GM18517 (cell line): ENCODE results near the gene HTRA3.

Experiments used
- ATAC-seq: cut with Tn5 transposase; IDR thresholded peaks from one replicate; pipeline ENCODE4 v1.9.1; 2021; ENCODE audit warnings: mild to moderate bottlenecking, moderate library complexity; ENCODE audit not compliant: unreplicated experiment

The HTRA3 gene

DNA sequence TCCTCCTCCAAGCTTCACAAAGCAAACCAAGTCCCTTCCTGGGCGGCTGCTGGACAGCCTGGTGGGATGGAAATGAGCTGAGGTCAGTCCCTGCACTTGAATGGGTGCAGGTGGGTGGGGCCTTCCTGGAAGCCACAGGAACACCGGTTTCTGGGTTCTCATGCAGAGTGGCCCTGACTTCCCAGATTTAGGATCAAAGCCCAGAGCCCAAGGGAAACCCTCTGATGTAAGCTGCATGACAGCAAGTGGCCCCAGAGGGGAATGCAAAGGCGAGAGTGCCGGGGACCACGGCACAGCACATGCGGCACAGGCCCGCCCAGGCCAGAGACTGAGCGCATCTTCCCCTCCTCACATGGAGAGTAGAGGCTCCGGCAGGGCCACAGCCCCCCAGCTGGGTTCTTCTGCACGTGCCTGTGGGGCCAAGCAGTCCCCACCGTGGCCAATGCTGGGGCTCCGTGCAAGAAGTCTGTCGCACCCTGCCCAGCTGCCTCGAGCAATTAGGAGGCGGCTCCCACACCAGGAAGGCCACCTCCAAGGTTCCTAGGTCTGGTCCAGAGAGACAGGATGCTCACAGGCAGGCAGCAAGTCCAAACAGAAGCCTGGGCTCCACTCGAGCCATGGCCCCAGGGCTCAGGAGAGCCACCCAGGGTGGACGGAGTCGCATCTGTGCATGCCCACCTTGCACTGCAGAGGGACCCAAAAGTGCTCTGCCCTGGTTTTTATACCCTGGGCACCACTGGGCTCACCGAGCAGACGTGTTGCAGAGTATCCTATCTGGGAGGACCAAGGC lies 83.0 kb downstream of the HTRA3 start:
- no peak for ATAC-seq

DNA sequence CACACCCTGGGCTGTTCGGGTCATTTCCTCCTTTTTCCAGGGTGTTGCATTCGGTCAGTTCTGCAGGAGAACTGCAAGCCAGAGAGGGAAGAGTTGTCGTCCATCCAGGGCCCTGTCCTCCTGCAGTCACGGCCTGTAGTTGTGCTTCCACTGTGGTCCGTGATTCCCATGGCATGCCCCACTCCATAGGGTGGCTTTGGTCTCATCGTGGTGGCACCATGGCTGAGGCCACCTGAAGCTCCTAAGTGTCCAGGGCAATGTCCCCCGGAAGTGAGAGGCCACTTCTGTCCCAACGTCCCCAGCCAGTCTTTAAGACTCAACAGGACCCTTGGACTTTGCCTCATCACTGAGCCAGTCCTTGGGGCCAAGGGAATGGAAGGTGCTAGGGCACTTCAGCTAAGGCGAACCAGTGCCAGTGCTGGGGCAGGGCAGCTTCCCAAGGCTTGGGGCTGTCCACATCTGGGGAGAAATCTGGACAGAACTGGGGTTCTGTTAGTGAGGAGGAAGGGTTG lies 83.7 kb downstream of the HTRA3 start:
- no peak for ATAC-seq

DNA sequence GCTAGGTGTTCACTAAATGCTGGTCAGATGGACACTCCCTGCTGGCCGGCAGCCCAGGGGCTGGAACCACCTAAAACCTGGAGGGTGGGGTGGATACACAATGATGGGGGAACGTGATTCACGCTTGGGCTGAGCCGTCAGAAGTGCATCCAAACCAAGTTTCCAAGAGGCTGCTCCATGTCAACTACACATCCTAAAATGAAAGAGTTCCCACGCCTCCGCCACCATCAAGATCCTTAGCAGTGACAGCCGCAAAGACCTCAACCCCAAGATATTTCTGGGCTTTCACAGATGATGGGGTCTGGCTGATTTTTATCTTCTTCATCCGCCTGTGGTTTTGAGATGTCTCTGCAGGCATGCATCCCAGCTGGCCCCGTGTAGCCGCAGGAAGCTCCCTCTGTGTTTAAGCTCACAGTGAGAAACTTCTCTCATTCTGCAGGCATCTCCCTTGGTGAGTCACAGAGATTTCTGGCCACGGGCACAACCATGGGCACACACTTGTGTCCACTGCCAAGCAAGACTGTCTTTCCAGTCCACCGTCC lies 84.4 kb downstream of the HTRA3 start:
- ATAC-seq: no peak

DNA sequence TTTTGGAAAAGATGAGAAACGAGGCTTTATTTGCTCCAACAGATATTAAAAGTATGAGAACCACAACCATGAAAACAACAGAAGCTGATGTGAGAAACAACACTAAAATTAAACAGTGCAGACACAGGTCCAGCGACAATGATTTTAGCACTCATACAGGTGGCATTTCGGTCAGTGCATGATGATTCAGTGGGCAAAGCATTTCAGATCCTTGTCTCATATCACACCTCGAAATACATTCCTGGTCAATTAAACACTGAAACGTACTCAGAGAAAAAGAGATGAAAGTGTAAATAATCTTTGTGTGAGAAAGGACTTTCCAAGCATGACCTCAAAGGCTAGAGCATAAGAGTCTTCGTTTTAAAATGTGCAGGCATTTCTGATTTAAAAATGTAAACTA lies 85.8 kb downstream of the HTRA3 start:
- ATAC-seq: no peak

DNA sequence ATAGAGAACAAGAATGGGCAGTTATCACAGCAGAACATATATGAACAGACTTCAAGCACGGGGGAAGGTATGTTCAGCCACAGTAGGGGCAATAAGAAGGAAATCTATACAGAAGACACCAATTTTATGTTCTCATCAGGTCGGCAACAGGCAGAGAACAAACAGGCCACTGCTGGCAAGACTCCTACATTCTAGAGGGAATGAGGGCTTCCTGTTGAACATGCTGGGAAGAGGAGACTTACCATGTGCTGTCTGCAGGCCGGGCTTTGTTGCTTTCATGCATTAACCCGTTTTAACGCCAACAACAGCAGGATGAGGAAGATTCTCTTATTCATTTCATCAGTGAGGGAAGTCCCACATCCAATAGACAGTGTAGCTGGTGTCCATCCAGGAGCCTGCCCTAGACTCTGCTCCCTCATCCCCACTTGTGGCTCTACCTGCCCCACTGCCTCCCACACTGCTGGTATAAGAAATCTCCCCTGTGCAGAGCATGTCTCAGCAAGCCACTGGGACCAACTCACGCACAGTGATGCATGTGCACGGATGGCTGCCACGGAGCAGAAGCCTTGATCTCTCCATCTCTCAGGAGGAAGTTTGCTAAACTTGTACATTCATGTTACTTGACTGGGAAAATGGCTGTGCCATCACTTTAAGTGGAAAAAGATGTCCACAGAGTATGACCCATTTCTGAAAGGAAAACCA lies 86.5 kb downstream of the HTRA3 start:
- ATAC-seq: no peak
